DND-41 (cell line): ENCODE measurements around the gene PRKAR1B.

Experiments used
- ATAC-seq: fragments of 200-7000 bp; cut with Tn5 transposase; 3 replicates; pipeline ENCODE4 v1.9.1; 2021; ENCODE audit warnings: low read depth; ENCODE audit not compliant: insufficient read depth
- DNase-seq: peaks from one replicate; pipeline ENCODE4 v3.0.0-alpha.2; 2020
- H2AFZ ChIP-seq: 2 replicates; pipeline ENCODE4 v1.6.0; 2012; ENCODE audit warnings: low read depth, low read length
- H3K27ac ChIP-seq: 2 replicates; pipeline ENCODE4 v1.5.1; 2012; ENCODE audit warnings: low read length, inconsistent platforms
- H3K27me3 ChIP-seq: fragments of 200-600 bp; sonication (generic); 2 replicates; pipeline ENCODE4 v1.6.0; 2012; ENCODE audit warnings: low read length, mild to moderate bottlenecking, inconsistent platforms; ENCODE audit not compliant: insufficient read depth, poor library complexity
- H3K36me3 ChIP-seq: 2 replicates; pipeline ENCODE4 v1.5.1; 2012; ENCODE audit warnings: low read length, inconsistent platforms; ENCODE audit not compliant: insufficient read depth
- H3K4me1 ChIP-seq: 2 replicates; pipeline ENCODE4 v1.5.1; 2012; ENCODE audit warnings: mild to moderate bottlenecking, low read length; ENCODE audit not compliant: insufficient read depth
- H3K4me2 ChIP-seq: 2 replicates; pipeline ENCODE4 v1.6.0; 2012; ENCODE audit warnings: mild to moderate bottlenecking, moderate library complexity, low read length, inconsistent platforms; ENCODE audit not compliant: insufficient read depth
- H3K4me3 ChIP-seq, 2 experiments: fragments of 200-600 bp in 1 of 2; shearing (Covaris generic) in 1 of 2; 2 replicates each; pipeline ENCODE4 v1.5.1; 2012 to 2016; ENCODE audit warnings: inconsistent platforms in 2 of 2, low read length in 2 of 2, mild to moderate bottlenecking in 2 of 2, low read depth in 1 of 2, moderate library complexity in 1 of 2
- H3K79me2 ChIP-seq: 2 replicates; pipeline ENCODE4 v1.6.0; 2012; ENCODE audit warnings: low read length, inconsistent platforms; ENCODE audit not compliant: insufficient read depth
- H3K9ac ChIP-seq: 2 replicates; pipeline ENCODE4 v1.6.0; 2012; ENCODE audit warnings: low read depth, mild to moderate bottlenecking, inconsistent platforms, low read length, moderate library complexity
- H3K9me3 ChIP-seq: 2 replicates; pipeline ENCODE4 v1.5.1; 2012; ENCODE audit warnings: low read length, moderate library complexity, mild to moderate bottlenecking, inconsistent platforms; ENCODE audit not compliant: insufficient read depth, severe bottlenecking
- H4K20me1 ChIP-seq: 2 replicates; pipeline ENCODE4 v1.6.0; 2012; ENCODE audit warnings: low read length; ENCODE audit not compliant: insufficient read depth
- CTCF ChIP-seq: IDR thresholded peaks from 2 replicates; pipeline ENCODE4 v1.5.1; 2012; ENCODE audit warnings: borderline replicate concordance, low read length, moderate library complexity, mild to moderate bottlenecking; ENCODE audit not compliant: poor library complexity, severe bottlenecking; ENCODE audit errors: extremely low read depth
- EZH2 ChIP-seq: IDR thresholded peaks from 3 replicates; pipeline ENCODE4 v1.6.1; 2012; ENCODE audit warnings: borderline replicate concordance, low read depth, mild to moderate bottlenecking, moderate library complexity, low read length, inconsistent platforms; ENCODE audit not compliant: severe bottlenecking

PRKAR1B gene

GRCh38 chr7:772005-772294 is 44.9 kb upstream of the PRKAR1B start:
- no peak overlapping the region for H3K4me2 ChIP-seq
- H4K20me1 ChIP-seq, result peaks cover 13% of the 10 kb centered on the region; the same call in 1 of the 2 replicates
- no peak overlapping the region for H3K4me3 ChIP-seq
- peaks cover 95% of the 10 kb centered on the region for H3K36me3 ChIP-seq
- TF ChIP-seq EZH2, result no peak
- no peak for TF ChIP-seq CTCF
- H3K9ac ChIP-seq, result no peak overlapping the region
- no peaks in the 10 kb centered on the region for H3K9me3 ChIP-seq
- DNase-seq, result no peak
- H3K27me3 ChIP-seq, result no peaks in the 10 kb centered on the region
- no peak overlapping the region for H3K27ac ChIP-seq
- no peak overlapping the region for H2AFZ ChIP-seq
- H3K4me1 ChIP-seq, result no peaks in the 10 kb centered on the region
- no peaks in the 10 kb centered on the region for H3K79me2 ChIP-seq
- no peak for ATAC-seq

- no peak overlapping the region for H3K27ac ChIP-seq
- peaks cover 13% of the 10 kb centered on the region; the same call in 1 of the 2 replicates for H4K20me1 ChIP-seq
- no peaks in the 10 kb centered on the region for H3K27me3 ChIP-seq
- H3K79me2 ChIP-seq, result no peaks in the 10 kb centered on the region
- H3K36me3 ChIP-seq, result peaks cover 94% of the 10 kb centered on the region
- H2AFZ ChIP-seq, result no peak overlapping the region
- no peak overlapping the region for H3K9ac ChIP-seq
- DNase-seq (no peak), ATAC-seq (no peak)
- no peak overlapping the region for H3K4me2 ChIP-seq
- no peak overlapping the region for H3K4me3 ChIP-seq
- no peaks in the 10 kb centered on the region for H3K9me3 ChIP-seq
- no peak for TF ChIP-seq CTCF
- no peak for TF ChIP-seq EZH2
- no peaks in the 10 kb centered on the region for H3K4me1 ChIP-seq
These were observed 44.3 kb upstream of the PRKAR1B start for GRCh38 chr7:771234-772004.

GRCh38 chr7:770741-771166 is 43.7 kb upstream of the PRKAR1B start:
- Histone ChIP-seq H2AFZ (no peak overlapping the region), H3K27ac (no peak overlapping the region), H3K4me3 (no peak overlapping the region), H3K9me3 (no peaks in the 10 kb centered on the region), H3K79me2 (no peaks in the 10 kb centered on the region), H3K9ac (no peak overlapping the region), H3K36me3 (peaks cover 93% of the 10 kb centered on the region), H3K27me3 (no peaks in the 10 kb centered on the region), H3K4me1 (no peaks in the 10 kb centered on the region), H4K20me1 (peaks cover 13% of the 10 kb centered on the region; the same call in 1 of the 2 replicates), H3K4me2 (no peak overlapping the region)
- DNase-seq (no peak), ATAC-seq (no peak)
- TF ChIP-seq CTCF, result no peak
- TF ChIP-seq EZH2, result no peak
